Measurements from ENCODE around the gene ZAP70.

- TF ChIP-seq CTCF (conservative IDR thresholded peaks at IDR 0.05; ENCODE audit: low read length) = no peak
- no peak for TF ChIP-seq EZH2phosphoT487 (IDR thresholded peaks at IDR 0.05; ENCODE audit: borderline replicate concordance)
Measured at GRCh38 chr2:97706708-97707345, 6.5 kb upstream of the ZAP70 start.

Measured in Loucy (cell line).